Activated CD4-positive, alpha-beta T cell treated with anti-CD3 and anti-CD28 coated beads for 1 hour (primary cell): ENCODE results near the gene PRRC2B.
"Not testable (repeated sequence)": the region's sequence is repeated elsewhere in the genome, so short reads cannot be mapped to it uniquely, and the experiment has no call there.

Source experiments
- DNase-seq: peaks from one replicate; pipeline ENCODE4 v3.0.0-alpha.2; 2020

The PRRC2B gene

DNA sequence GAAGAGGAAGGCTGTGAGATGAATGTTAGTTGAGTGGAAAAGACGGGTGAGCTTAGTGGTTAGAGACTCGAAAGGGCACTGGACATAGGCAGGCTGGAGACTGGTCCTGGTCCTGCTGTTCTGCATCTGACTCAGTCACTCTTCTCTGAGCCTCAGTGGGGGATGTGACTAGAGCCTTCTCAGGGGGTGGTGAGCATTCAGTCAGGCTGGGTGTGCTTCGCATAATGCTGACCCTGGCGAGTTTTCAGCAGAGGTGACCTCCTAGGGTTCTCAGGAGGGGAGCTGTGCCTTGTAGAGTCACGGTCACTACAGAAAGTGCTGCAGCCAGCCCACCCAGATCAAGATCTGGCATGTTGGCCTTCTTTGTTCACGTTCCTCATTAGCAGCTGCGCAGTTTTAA, 44.3 kb downstream of the PRRC2B start:
- no peak for DNase-seq

DNA sequence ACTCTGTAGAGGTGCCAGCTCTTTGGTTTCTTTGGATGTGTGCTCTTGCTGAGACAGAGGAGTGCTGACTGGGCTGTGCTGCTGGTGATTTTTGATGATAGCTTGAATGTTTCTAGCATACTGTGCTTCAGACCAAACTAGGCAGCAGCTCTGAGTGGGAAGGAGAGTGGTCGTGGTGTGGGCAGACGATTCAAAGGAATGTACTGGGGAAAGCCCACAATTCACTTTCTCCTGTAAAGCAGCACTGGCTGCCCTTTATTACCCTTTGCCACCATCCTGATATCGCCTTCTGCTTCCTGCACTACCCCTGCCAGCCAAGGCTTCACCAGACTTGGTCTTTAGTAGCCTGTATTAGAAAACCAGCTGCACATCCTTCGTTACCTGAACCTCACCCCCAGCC, 45.3 kb downstream of the PRRC2B start:
- no peak for DNase-seq

DNA sequence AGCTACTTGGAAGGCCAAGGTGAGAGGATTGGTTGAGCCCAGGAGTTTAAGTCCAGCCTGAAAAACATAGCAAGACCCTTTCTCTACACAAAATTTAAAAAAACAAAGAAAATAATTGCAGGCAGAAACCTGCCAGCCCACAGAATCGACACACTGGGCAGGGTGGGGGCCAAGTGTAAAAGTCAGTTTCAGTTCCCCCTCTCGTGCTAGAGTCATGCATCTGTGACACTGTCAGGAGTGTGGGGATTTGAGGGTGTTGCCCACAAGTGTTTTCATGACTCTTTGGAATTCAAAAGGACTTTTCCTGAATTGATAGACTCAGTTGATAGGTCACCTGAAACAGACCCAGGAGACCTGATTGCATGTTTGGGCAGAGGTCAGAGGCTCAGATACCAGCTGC, 47.6 kb downstream of the PRRC2B start:
- DNase-seq, result no peak

DNA sequence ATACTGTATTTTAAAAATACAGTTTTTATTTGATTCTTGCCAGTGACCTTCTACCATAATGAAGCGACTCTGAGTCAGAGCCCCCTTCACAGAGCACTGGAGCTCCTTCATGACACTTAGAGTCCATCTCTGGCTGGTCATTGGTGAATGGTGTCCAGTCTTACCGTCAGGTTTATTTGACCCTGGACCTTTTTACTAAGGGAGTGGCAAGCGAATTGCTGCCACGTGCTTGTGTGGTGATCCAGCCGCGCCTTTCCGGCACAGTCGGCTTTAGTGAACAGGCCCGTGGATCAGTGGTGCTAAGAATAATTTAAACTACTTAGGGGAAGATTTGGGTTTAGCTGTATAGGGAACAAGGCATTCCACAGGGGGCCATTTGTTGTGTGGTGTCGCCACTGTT, 48.5 kb downstream of the PRRC2B start:
- DNase-seq, result no peak

DNA sequence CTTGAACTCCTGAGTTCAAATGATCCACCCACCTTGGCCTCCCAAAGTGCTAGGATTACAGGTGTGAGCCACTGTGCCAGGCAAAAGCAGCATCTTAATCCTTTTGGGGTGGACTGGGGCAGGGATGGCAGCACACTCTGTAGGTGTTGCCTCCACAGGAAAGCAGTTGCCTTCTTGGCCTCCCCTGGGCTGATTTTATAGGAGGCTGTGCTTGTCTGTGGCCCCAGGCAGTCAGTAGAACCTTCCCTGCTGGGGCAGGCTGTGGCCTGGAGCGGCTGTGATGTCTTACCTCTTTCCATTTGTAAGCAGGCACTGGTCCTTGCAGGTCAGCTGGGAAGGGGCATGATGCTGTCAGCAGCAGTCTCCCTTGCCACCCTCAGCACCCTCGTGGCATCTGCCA, 49.8 kb downstream of the PRRC2B start:
- DNase-seq, result no peak

DNA sequence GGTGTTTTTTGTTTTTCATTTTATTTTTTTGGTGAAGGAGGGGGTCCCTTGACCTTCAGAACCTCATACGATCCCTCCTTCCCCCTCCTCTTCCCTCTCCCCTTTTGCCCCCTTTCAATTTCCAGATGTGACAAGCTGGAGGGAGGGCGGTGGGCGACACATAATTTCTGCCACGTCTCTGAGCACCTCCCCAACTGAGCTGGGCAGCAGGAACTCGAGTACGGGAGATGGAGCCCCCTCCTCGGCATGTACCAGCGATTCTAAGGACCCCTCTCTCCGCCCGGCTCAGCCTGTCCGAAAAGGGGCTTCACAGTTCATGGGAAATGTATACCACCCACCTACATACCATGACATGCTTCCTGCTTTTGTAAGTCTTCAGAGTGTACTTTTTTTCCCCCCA, 52.4 kb downstream of the PRRC2B start:
- DNase-seq, result no peak

DNA sequence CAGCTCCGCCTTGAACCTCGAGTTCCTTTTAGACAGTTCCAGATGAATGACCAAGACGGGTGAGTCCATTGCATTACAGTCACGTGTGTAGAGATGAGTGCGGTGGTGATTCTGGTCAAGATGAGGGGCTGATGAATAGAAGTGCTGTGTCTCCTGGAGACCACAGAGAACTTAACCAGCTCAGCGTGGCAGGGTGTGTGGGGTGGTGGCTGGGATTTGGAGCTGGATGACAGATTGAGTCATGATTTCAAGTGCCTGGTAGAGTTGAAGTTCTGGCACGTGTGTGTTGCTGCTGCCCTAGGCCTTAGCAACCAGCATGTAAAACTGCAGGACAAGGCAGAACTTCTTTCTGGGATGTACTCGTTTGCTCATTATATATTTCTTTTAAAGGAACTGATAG, 53.3 kb downstream of the PRRC2B start:
- DNase-seq, result no peak

DNA sequence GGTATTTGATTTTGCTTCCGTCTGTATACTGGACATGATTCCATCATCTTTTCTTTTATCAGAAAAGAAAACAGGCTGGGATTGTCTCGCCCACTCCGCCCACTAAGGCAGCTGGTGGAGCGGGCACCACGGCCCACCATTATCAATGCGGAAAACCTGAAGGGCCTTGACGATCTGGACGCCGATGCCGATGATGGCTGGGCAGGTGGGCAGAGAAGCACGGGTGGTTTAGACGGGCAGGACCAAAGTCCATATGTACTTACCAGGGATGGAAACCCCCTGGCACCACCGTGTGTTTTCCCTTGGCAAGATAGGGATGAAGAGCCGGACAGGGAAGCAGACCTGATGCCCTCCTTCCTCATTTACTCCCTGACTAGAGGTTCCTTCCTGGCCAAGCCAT, 53.7 kb downstream of the PRRC2B start:
- no peak for DNase-seq

DNA sequence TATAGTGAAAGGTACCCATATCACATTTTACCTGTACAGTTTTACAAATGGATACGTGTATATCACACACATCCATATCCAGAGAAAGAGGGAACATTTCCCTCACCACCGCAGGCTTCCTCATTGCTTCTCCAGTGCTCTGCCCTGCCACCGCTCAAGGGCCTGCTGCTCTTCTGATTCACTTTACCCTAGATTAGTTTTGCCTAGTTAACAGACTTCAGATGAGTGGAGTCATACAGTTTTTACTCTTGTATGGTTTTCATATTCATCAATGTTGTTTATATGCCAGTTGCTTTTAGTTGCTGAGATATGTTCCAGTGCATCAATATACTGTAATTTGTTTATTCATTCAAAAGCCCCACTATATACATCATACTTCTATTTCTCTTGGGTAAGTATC, 54.9 kb downstream of the PRRC2B start:
- no peak for DNase-seq

DNA sequence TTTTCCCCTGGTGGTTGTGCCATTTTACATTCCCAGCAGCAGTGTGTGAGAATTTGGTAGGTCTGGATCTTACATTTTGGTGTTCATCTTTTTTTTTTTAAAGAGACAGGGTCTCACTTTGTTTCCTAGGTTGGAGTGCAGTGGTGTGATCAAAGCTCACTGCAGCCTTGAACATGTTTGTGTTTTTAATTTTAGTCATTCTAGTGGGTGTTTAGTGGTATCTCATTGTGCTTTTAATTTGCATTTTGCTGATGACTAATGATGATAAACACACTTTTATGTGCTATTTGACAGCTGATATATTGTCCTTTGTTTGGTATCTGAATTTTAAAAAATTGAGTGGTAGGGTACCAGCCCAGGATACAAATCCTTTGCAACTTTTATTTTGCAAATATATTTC, 55.4 kb downstream of the PRRC2B start:
- DNase-seq, result no peak

DNA sequence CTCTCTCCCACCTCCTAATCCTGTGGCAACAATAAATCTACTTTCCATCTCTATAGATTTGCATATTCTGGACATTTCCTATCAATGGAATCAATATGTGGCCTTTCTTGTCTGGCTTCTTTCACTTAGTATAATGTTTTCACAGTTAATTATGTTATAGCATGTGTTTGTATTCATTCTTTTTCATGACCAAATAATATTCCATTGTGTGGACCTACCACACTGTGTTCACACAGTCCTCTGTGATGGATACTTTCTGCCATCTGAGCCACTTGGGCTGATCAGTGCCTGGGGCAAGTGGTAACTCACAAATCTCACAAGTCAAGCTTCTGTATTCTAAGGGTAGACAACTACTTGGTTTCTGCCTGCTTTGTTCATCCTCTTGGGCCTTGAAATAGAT, 60.1 kb downstream of the PRRC2B start:
- DNase-seq, result no peak

DNA sequence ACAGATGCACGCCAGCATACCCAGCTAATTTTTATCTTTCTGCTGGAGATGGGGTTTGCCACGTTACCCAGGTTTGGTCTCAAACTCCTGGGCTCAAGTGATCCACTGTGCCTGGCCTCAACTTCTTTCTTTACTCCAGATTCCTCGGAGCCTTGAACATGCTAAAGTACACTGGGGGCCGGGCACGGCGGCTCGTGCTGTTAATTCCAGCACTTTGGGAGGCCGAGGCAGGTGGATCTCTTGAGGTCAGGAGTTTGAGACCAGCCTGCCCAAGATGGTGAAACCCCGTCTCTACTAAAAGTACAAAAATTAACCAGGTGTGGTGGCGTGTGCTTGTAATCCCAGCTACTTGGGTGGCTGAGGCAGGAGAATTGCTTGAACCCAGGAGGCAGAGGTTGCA, 61.8 kb downstream of the PRRC2B start:
- not testable (repeated sequence) for DNase-seq

DNA sequence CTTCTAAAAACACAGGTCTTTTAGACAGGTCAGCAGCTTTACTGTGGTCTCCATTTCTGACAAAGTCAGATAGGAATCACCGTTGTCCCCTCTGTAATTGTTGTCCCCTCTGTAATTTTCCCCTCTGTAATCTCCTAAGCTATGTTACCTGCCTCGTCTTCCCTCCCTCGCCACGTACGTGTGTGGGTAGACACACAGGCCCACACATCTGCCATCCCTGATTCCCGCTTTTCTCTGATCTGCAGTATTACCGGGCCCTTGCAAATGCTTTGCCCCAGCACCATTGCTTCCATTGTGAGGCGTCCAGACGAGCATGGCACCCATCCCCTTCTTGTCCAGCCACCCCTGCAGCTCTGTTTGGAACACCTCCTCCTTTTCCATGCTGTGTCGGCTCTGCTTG, 63.9 kb downstream of the PRRC2B start:
- DNase-seq, result no peak

DNA sequence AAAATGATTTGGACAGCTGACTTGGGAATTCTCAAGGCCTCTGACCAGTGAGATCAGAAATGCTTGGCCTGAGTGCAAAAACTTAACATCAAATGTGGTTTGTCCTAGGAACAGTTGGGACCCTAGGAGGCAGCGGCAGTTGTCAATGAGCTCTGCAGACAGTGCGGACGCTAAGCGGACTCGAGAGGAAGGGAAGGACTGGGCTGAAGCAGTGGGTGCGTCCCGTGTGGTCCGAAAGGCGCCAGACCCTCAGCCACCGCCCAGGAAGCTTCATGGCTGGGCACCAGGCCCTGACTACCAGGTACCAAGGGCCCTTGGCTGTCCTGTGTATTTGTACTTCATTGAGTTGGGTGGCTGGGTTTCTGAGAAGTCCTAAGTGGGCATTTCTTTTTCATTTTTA, 65.2 kb downstream of the PRRC2B start:
- no peak for DNase-seq

DNA sequence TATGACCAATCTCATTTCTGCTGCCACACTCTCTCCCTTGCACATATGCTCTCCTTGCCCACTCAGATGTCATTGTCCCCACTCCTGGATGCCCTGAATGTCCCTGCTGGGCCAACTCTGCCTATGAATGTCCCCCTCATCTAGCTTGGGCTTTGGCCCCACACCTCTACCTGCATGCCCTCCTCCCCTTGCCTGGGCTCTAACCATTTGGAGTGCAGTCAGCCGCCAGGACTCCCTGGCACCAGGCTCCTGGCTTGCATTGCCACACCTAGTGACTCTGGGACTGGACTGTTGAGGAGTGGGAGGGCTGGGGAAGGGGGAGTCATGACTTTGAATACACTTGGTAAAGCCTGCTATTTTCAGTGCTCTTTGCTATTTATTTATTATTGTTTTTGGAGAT, 67.3 kb downstream of the PRRC2B start:
- no peak for DNase-seq

DNA sequence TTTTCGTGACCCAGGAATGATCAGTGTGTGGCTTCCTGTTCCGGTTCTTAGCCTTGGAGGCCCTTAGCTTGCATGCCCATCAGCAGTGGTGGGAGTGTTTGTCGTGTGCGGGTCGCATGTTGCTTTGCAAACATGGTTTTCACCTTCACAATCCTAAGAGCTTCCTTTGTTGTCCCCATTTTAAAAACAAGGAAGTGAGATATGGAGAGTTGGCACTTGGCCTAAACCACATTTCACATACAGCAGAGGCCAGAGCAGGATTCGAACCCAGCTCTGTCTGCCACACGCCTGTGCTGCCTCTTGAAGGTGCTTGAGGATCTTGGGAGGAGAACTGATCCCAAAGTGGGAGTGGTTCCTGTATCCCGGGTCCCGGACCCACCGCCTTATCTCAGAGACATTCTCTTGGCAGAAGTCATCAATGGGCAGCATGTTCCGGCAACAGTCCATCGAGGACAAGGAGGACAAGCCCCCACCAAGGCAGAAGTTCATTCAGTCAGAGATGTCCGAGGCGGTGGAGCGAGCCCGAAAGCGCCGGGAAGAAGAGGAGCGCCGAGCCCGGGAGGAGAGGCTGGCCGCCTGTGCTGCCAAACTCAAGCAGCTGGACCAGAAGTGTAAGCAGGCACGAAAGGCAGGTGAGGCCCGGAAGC, 70.6 kb downstream of the PRRC2B start:
- DNase-seq, result no peak

DNA sequence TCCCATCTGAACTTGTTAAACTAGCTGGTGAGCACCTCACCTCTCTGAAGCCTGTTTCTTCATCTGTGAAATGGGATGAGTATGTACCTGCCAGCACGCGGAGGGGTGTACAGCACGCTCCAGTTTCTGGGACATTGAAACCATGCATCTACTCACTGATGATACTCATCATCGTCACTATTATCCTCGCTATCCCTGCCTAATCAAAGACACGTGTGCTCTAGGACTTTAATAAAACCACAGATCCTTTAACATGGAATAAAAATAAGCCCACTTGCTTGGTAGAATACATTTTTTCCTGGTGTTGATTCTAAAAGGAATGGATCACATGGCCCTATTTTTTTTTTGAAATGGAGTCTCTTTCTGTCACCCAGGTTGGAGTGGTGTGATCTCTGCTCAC, 71.5 kb downstream of the PRRC2B start:
- no peak for DNase-seq

DNA sequence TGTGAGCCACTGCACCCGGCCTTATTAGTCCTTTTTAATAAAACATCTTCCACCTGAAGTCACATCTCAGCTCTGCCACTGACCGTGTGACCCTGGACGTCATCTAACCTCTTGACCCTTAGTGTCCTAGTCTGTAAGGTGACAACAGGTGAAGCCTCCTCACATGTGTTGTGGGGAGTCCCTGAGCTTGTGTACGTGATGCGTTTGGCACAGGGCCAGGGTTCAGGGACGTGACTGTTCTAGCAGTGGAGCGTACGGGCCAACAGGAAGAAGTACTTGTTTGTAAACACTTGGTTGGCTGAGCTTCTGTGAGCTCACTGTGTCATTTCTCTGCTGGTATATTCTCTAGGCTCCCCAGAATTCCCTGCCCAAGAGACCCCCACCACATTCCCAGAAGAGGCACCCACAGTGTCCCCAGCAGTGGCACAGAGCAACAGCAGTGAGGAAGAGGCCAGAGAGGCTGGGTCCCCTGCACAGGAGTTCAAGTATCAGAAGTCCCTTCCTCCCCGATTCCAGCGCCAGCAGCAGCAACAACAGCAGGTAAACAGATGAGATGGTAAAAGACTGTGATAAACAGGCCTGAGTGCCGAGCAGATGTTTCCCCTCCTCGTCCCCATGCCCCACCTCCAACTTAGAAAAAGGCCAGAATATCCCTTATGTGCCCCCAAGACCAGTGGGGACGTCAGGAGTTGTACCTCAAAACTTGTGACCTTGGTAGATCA, 73.5 kb downstream of the PRRC2B start:
- DNase-seq, result no peak

DNA sequence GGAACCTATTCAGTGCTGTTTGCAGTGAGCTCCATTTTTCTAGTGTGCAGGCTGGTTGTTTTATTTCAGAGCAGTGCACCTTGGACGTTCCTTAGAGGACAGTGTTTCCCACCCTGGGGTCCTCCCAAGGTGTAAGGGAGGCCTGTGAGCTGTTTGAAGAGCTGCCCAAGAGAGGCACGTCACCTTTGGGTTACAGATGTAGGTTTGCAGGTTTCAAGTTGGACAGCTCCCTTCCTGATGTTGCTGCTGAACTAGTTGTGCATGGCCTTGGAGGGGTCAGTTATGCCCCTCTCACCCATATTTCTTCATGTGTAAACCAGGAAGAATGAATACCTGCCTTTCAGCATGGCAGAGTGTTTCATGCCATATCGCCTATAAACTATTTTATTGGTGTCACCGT, 74.1 kb downstream of the PRRC2B start:
- no peak for DNase-seq

DNA sequence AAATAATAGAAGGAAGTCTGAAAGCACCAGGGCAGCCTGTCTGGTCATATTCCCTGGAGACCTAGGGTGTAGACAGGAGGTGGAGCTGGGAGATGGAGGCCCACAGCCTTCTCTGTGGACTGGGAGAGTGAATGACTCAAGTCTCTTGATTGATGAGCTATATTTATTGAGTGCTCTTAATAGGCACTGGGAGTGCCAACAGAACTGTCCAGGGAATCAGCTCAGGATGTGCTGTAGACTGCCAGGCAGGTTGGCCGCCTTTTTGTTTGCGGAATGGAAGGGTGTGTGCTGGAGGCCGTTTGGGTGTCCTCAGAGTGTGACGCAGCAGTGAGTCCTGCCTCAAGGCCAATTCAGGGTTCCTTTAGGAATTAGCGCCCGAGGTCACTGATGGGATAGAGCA, 75.5 kb downstream of the PRRC2B start:
- DNase-seq, result no peak

DNA sequence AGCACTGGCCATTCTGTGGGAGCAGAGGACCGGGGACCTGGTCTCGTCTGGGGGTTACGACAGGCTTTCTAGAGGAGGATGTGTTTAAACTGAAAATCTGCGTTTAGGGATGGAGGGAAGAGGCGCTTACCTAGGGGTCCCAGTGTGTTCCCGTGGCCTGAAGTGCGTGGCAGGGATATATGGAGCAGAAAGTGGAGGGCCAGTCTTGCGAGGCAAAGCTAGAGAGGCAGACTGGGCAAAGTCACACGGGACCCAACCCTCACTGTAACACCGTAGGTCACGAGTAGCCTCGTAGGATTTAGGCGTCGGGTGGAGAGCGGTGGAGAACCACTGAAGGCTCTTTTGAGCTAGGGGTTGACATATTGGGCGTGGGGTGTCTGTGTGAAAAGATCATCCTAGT, 76.1 kb downstream of the PRRC2B start:
- DNase-seq, result no peak

DNA sequence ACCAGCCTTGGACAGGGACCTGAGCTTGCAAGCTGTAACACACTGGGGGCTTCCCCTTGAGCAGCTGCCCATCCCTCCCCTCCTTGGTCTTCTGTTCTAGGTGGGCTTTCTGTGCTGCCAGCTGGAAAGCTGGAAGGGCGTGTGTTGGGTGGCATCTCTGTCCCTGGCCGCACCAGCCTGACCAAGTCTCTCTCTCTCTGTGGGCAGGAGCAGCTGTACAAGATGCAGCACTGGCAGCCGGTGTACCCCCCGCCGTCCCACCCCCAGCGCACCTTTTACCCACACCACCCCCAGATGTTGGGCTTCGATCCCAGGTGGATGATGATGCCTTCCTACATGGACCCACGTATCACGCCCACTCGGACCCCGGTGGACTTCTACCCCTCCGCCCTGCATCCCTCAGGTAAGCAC, 76.7 kb downstream of the PRRC2B start:
- DNase-seq, result no peak

DNA sequence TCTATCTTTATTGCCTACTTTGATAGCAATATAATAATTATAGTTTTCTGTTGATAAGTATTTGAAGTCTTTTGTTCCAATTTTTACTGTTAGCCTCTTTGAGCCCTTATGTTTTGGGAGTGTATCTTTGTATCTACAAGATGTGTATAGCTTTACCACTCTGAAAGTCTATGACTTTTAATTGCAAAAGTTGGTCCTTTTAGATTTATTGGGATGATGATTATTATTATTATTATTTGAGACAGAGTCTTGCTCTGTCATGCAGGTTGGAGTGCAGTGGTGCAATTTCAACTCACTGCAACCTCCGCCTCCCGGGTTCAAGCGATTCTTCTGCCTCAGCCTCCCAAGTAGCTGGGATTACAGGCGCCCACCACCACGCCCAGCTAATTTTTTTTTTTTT, 78.2 kb downstream of the PRRC2B start:
- not testable (repeated sequence) for DNase-seq

DNA sequence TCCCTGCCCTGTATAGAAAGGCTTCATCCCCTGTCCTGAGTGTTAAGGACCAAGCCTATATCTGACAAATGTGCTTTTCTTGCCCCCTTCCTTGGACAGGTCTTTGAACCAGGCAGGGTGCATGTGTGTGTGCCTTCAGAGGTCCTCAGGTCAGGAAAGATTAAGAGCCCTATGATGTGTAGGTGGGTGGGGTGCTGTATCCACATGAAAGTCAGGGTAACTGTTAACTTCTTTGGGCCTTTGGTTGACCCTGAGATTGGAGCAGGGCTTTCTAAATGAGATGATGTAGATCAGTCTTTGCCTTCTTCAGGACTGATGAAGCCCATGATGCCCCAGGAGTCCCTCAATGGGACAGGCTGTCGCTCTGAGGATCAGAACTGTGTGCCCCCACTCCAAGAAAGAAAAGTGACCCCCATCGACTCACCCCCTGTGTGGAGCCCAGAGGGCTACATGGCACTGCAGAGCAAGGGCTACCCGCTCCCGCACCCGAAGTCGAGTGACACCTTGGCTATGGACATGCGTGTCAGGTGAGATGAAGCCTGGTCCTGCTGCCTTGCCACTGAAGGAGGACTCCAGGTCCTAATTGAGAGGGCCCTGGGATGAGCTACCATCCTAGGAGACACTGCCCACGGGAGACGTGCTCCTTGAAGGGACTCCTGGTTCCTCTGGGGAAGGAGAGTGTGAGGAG, 79.5 kb downstream of the PRRC2B start:
- DNase-seq, result no peak

DNA sequence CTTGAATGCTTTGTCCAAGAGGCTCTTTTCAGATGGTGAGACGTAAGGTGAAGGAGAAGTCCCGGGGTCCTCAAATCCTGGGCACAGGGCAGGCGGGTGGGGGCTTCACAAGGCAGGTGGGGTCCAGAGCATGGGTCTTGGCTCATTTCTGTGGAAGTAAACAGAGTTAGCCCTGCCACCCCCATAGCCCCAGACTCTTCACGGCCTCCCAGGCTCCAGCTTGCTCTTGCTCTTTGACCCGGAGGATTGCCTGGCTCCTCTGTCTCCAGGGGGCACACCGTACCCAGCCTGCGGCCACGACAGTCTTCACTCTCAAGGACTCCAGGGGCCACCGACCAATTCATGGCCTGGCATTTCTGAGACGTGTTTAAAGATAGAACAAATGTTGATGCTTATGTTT, 80.0 kb downstream of the PRRC2B start:
- DNase-seq, result no peak
